IMR-90 (cell line): ENCODE data around the gene RPS10. TPM values are rescaled to one million over a fixed set of nuclear protein-coding genes. Genes with fewer than 3 reads are reported as not detected.

Experiments
- ATAC-seq: fragments of 200-7000 bp; cut with Tn5 transposase; 2 replicates; pipeline ENCODE4 v1.9.1; 2020; ENCODE audit warnings: low read depth, mild to moderate bottlenecking, moderate library complexity
- BruUV-seq: library from RNA; stranded (reverse); fragments of 400-500 nt; replicated peaks from 2 replicates; lab custom pipeline; 2021; lab: Mats Ljungman, UMichigan
- CTCF ChIA-PET: fragments of 300-600 bp; formaldehyde crosslinking; extraction: SDS; loops from one replicate; lab custom pipeline; 2021; ENCODE audit warnings: antibody characterized with exemption; lab: Yijun Ruan, JAX
- POLR2A ChIA-PET: fragments of 300-600 bp; sonication (Branson Sonifier 250); formaldehyde crosslinking; loops from one replicate; lab custom pipeline; 2022; ENCODE audit warnings: antibody characterized with exemption; ENCODE audit not compliant: unreplicated experiment; lab: Charles Lee
- DNase-seq: peaks from one replicate; pipeline ENCODE4 v3.0.0; 2013
- H2AFZ ChIP-seq: replicated peaks from 2 replicates; pipeline ENCODE3; 2013; ENCODE audit warnings: low read length, mild to moderate bottlenecking; ENCODE audit not compliant: poor library complexity
- H2AK5ac ChIP-seq: 2 replicates; pipeline ENCODE4 v1.6.1; 2013; ENCODE audit warnings: low read depth, low read length, inconsistent platforms
- H2AK9ac ChIP-seq: replicated peaks from 2 replicates; pipeline ENCODE3; 2013; ENCODE audit warnings: mild to moderate bottlenecking, low read depth, low read length, moderate library complexity; ENCODE audit not compliant: poor library complexity
- H2BK120ac ChIP-seq: 2 replicates; pipeline ENCODE4 v1.6.1; 2013; ENCODE audit warnings: low read depth, low read length, inconsistent platforms
- H2BK15ac ChIP-seq: 3 replicates; pipeline ENCODE4 v1.6.1; 2013; ENCODE audit warnings: low read depth, low read length, inconsistent platforms
- H2BK20ac ChIP-seq: 2 replicates; pipeline ENCODE4 v1.6.1; 2013; ENCODE audit warnings: low read depth, mild to moderate bottlenecking, inconsistent platforms, low read length, moderate library complexity
- H2BK5ac ChIP-seq: 2 replicates; pipeline ENCODE4 v1.6.1; 2013; ENCODE audit warnings: mild to moderate bottlenecking, low read depth, low read length, inconsistent platforms; ENCODE audit not compliant: poor library complexity, severe bottlenecking
- H3K14ac ChIP-seq: replicated peaks from 2 replicates; pipeline ENCODE4 v1.6.1; 2013; ENCODE audit warnings: low read depth, low read length, inconsistent platforms
- H3K18ac ChIP-seq: 2 replicates; pipeline ENCODE4 v1.6.1; 2013; ENCODE audit warnings: low read depth, low read length, control low read depth
- H3K23ac ChIP-seq: 2 replicates; pipeline ENCODE4 v1.6.1; 2013; ENCODE audit warnings: low read depth, low read length, inconsistent platforms
- H3K27ac ChIP-seq: 2 replicates; pipeline ENCODE4 v1.5.1; 2013; ENCODE audit warnings: mild to moderate bottlenecking, control low read depth, low read length; ENCODE audit not compliant: insufficient read depth
- H3K27me3 ChIP-seq: 2 replicates; pipeline ENCODE4 v1.6.1; 2013; ENCODE audit warnings: low read length; ENCODE audit not compliant: control insufficient read depth, insufficient read depth
- H3K36me3 ChIP-seq: 2 replicates; pipeline ENCODE4 v1.6.1; 2013; ENCODE audit warnings: low read length, mixed read lengths; ENCODE audit not compliant: control insufficient read depth, insufficient read depth
- H3K4ac ChIP-seq: 2 replicates; pipeline ENCODE4 v1.6.1; 2013; ENCODE audit warnings: low read depth, low read length, inconsistent platforms
- H3K4me1 ChIP-seq: 2 replicates; pipeline ENCODE4 v1.6.1; 2013; ENCODE audit warnings: low read length, mixed read lengths; ENCODE audit not compliant: control insufficient read depth, insufficient read depth
- H3K4me2 ChIP-seq: 2 replicates; pipeline ENCODE4 v1.6.1; 2013; ENCODE audit warnings: low read depth, mild to moderate bottlenecking, control low read depth, low read length, moderate library complexity
- H3K4me3 ChIP-seq: 2 replicates; pipeline ENCODE4 v1.5.1; 2013; ENCODE audit warnings: low read depth, mild to moderate bottlenecking, control low read depth, low read length, moderate library complexity; ENCODE audit not compliant: insufficient read depth
- H3K56ac ChIP-seq: 2 replicates; pipeline ENCODE4 v1.6.1; 2013; ENCODE audit warnings: low read length, inconsistent platforms; ENCODE audit not compliant: insufficient read depth; ENCODE audit errors: extremely low read depth
- H3K79me1 ChIP-seq, 2 experiments: 2 replicates each; pipeline ENCODE4 v1.6.1; 2013; ENCODE audit warnings: low read length in 2 of 2, inconsistent platforms in 1 of 2, low read depth in 1 of 2
- H3K9ac ChIP-seq: 2 replicates; pipeline ENCODE4 v1.6.1; 2013; ENCODE audit warnings: low read depth, low read length, control low read depth
- H3K9me1 ChIP-seq: 2 replicates; pipeline ENCODE4 v1.6.1; 2013; ENCODE audit warnings: low read length, inconsistent platforms; ENCODE audit not compliant: insufficient read depth
- H3K9me3 ChIP-seq: 2 replicates; pipeline ENCODE4 v1.6.1; 2013; ENCODE audit warnings: low read length; ENCODE audit not compliant: control insufficient read depth, insufficient read depth
- H4K20me1 ChIP-seq: 2 replicates; pipeline ENCODE4 v1.6.1; 2013; ENCODE audit warnings: low read length, inconsistent platforms; ENCODE audit not compliant: insufficient read depth
- H4K5ac ChIP-seq: 2 replicates; pipeline ENCODE4 v1.6.1; 2013; ENCODE audit warnings: mild to moderate bottlenecking, low read depth, low read length, control low read depth
- H4K8ac ChIP-seq, 2 experiments: 2 replicates each; pipeline ENCODE4 v1.6.1; 2013; ENCODE audit warnings: low read depth in 2 of 2, low read length in 2 of 2, control low read depth in 1 of 2, inconsistent platforms in 1 of 2
- H4K91ac ChIP-seq: 2 replicates; pipeline ENCODE4 v1.6.1; 2013; ENCODE audit warnings: low read depth, low read length, inconsistent platforms; ENCODE audit not compliant: insufficient read depth
- BHLHE40 ChIP-seq: fragments of 150-350 bp; IDR thresholded peaks from 2 replicates; pipeline ENCODE4 v1.6.1; 2016; ENCODE audit warnings: mild to moderate bottlenecking, low read depth, low read length
- CEBPB ChIP-seq: IDR thresholded peaks from 2 replicates; pipeline ENCODE4 v1.6.1; 2012; ENCODE audit warnings: low read depth, low read length, improper control_type of control experiment
- CHD1 ChIP-seq: IDR thresholded peaks from 2 replicates; pipeline ENCODE4 v1.6.1; 2012; ENCODE audit warnings: low read depth, low read length, improper control_type of control experiment
- FOS ChIP-seq: fragments of 150-350 bp; IDR thresholded peaks from 2 replicates; pipeline ENCODE4 v1.6.1; 2016; ENCODE audit warnings: low read depth, low read length
- MAFK ChIP-seq: IDR thresholded peaks from 2 replicates; pipeline ENCODE4 v1.6.1; 2012; ENCODE audit warnings: low read depth, low read length, improper control_type of control experiment
- MAZ ChIP-seq: IDR thresholded peaks from 2 replicates; pipeline ENCODE4 v1.6.1; 2012; ENCODE audit warnings: low read depth, mild to moderate bottlenecking, low read length, improper control_type of control experiment, moderate library complexity, borderline replicate concordance
- MXI1 ChIP-seq: IDR thresholded peaks from 2 replicates; pipeline ENCODE4 v1.6.1; 2012; ENCODE audit warnings: low read depth, mild to moderate bottlenecking, low read length, moderate library complexity, borderline replicate concordance
- NFE2L2 ChIP-seq: fragments of 150-350 bp; IDR thresholded peaks from 2 replicates; pipeline ENCODE4 v1.6.1; 2016; ENCODE audit warnings: low read depth, mild to moderate bottlenecking, low read length
- POLR2A ChIP-seq: IDR thresholded peaks from 2 replicates; pipeline ENCODE4 v1.6.1; 2012; ENCODE audit warnings: mild to moderate bottlenecking, low read depth, low read length
- RAD21 ChIP-seq: IDR thresholded peaks from 2 replicates; pipeline ENCODE4 v1.6.1; 2012; ENCODE audit warnings: low read length, improper control_type of control experiment
- RCOR1 ChIP-seq: IDR thresholded peaks from 2 replicates; pipeline ENCODE4 v1.6.1; 2012; ENCODE audit warnings: mild to moderate bottlenecking, low read length, improper control_type of control experiment; ENCODE audit not compliant: insufficient replicate concordance
- RFX5 ChIP-seq: IDR thresholded peaks from 2 replicates; pipeline ENCODE4 v1.8.0; 2012; ENCODE audit warnings: low read depth, mild to moderate bottlenecking, low read length, moderate library complexity
- SMC3 ChIP-seq: fragments of 150-350 bp; IDR thresholded peaks from 2 replicates; pipeline ENCODE4 v1.6.1; 2016; ENCODE audit warnings: low read depth, mild to moderate bottlenecking, antibody characterized with exemption, low read length, moderate library complexity
- WGBS, 2 experiments: methylation state at CpG; one replicate each; pipeline versions ENCODE4 v1.1.5 to v1.1.7; 2013; ENCODE audit warnings: missing lambda C conversion rate in 2 of 2; ENCODE audit not compliant: insufficient read length in 1 of 2; ENCODE audit errors: extremely low coverage in 2 of 2; 5-methylcytosine and 5-hydroxymethylcytosine counted together
- dilution Hi-C: fragments of 300-500 bp; cut with HindIII; formaldehyde crosslinking; loops from one replicate; pipeline ENCODE4 v1.14.3; 2018; ENCODE audit warnings: low sequenced_read_pairs; ENCODE audit not compliant: unreplicated experiment
- in situ Hi-C: fragments of 300-500 bp; cut with MboI; formaldehyde crosslinking; loops from 3 replicates; pipeline ENCODE4 v1.14.3; 2019; ENCODE audit warnings: low sequenced_read_pairs, inconsistent platforms, mixed read lengths
- intact Hi-C: fragments of 100-400 bp; cut with micrococcal nuclease; formaldehyde crosslinking; loops from 2 replicates; pipeline ENCODE4 v1.10.0; 2022
- polyA plus RNA-seq, 3 experiments: library from polyadenylated mRNA; depleted of rRNA; stranded (reverse); fragments of >200 nt; gene quantifications; 2 replicates each; pipeline ENCODE4 v1.2.3, GENCODE V29; 2012; ENCODE audit warnings: low replicate concordance in 1 of 3
- total RNA-seq: library from RNA; depleted of rRNA; stranded (reverse); fragments of >200 nt; gene quantifications from 2 replicates; pipeline ENCODE4 v1.2.3, GENCODE V29; 2012
- TF ChIP-seq, protein P1 (sequence below): conservative IDR thresholded peaks from 2 replicates; pipeline ENCODE4 v1.5.1; 2012; ENCODE audit warnings: mild to moderate bottlenecking, low read depth, low read length, improper control_type of control experiment
- TF ChIP-seq, protein P2 (sequence below): fragments of 150-350 bp; IDR thresholded peaks from 2 replicates; pipeline ENCODE4 v1.6.1; 2017; ENCODE audit warnings: mild to moderate bottlenecking, antibody characterized with exemption, low read length, low read depth
- TF ChIP-seq, protein P3 (sequence below): fragments of 150-350 bp; IDR thresholded peaks from 2 replicates; pipeline ENCODE4 v1.6.1; 2016; ENCODE audit warnings: low read depth, mild to moderate bottlenecking, low read length, moderate library complexity, borderline replicate concordance

The RPS10 gene
- total and polyA plus RNA-seq, 2 of the 4 experiments (the other 2 are of a cell fraction): 5,462 to 5,584 TPM

DNA sequence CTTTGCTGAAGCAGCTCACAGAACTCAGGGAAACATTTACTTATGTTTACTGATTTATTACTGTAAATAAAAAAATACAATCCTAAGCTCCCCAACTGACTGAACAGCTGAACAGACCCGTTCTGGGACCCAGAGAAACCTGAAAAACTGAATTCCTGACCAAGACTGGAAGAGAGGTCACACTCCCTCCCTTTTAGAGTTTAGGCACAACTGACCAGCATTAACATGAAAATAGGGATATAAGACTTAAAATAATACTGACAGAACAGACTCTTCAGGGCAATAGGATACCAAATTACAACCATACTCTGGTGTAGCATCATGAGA lies 11.7 kb upstream of the RPS10 start:
- Histone ChIP-seq H3K4me1 (no peaks in the 10 kb centered on the region), H3K23ac (no peak overlapping the region), H3K9me1 (no peaks in the 10 kb centered on the region), H4K91ac (no peak overlapping the region), H4K5ac (no peak overlapping the region), H3K9ac (no peak overlapping the region), H2AK9ac (no peak overlapping the region), H3K18ac (no peak overlapping the region), H3K4me2 (no peak overlapping the region), H4K20me1 (no peaks in the 10 kb centered on the region), H2AK5ac (no peak overlapping the region), H3K27ac (no peak overlapping the region), H3K36me3 (no peaks in the 10 kb centered on the region), H4K8ac (no peak overlapping the region), H2AFZ (no peak overlapping the region), H2BK20ac (no peak overlapping the region), H3K27me3 (peaks cover 5% of the 10 kb centered on the region), H2BK120ac (no peak overlapping the region), H2BK5ac (no peak overlapping the region), H3K4me3 (no peak overlapping the region), H3K4ac (no peak overlapping the region), H3K79me1 (no peaks in the 10 kb centered on the region), H3K56ac (no peak overlapping the region), H3K9me3 (no peaks in the 10 kb centered on the region; the same call in 1 of the 2 replicates), H3K14ac (no peak overlapping the region), H2BK15ac (no peak overlapping the region)
- intact Hi-C loops (no loop called here), in situ Hi-C loops (no loop called here), dilution Hi-C loops (no loop called here)
- DNase-seq (no peak), ATAC-seq (no peak)
- ChIA-PET CTCF (no interaction called here), POLR2A (no interaction called here)
- WGBS, 2 experiments: no CpG with 5 or more reads among the region's 1 CpG
- BruUV-seq: no TSS peak
- TF ChIP-seq MAZ (no peak), RFX5 (no peak), MAFK (no peak), POLR2A (no peak), SMC3 (no peak), BHLHE40 (no peak), CHD1 (no peak), NFE2L2 (no peak), CEBPB (no peak), RCOR1 (no peak), RAD21 (no peak), MXI1 (no peak), FOS (no peak)
- TF ChIP-seq, protein P1, sequence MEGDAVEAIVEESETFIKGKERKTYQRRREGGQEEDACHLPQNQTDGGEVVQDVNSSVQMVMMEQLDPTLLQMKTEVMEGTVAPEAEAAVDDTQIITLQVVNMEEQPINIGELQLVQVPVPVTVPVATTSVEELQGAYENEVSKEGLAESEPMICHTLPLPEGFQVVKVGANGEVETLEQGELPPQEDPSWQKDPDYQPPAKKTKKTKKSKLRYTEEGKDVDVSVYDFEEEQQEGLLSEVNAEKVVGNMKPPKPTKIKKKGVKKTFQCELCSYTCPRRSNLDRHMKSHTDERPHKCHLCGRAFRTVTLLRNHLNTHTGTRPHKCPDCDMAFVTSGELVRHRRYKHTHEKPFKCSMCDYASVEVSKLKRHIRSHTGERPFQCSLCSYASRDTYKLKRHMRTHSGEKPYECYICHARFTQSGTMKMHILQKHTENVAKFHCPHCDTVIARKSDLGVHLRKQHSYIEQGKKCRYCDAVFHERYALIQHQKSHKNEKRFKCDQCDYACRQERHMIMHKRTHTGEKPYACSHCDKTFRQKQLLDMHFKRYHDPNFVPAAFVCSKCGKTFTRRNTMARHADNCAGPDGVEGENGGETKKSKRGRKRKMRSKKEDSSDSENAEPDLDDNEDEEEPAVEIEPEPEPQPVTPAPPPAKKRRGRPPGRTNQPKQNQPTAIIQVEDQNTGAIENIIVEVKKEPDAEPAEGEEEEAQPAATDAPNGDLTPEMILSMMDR: no peak
- TF ChIP-seq, protein P2, sequence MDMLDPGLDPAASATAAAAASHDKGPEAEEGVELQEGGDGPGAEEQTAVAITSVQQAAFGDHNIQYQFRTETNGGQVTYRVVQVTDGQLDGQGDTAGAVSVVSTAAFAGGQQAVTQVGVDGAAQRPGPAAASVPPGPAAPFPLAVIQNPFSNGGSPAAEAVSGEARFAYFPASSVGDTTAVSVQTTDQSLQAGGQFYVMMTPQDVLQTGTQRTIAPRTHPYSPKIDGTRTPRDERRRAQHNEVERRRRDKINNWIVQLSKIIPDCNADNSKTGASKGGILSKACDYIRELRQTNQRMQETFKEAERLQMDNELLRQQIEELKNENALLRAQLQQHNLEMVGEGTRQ: no peak
- TF ChIP-seq, protein P3, sequence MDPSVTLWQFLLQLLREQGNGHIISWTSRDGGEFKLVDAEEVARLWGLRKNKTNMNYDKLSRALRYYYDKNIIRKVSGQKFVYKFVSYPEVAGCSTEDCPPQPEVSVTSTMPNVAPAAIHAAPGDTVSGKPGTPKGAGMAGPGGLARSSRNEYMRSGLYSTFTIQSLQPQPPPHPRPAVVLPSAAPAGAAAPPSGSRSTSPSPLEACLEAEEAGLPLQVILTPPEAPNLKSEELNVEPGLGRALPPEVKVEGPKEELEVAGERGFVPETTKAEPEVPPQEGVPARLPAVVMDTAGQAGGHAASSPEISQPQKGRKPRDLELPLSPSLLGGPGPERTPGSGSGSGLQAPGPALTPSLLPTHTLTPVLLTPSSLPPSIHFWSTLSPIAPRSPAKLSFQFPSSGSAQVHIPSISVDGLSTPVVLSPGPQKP: no peak
